G401 (cell line): ENCODE results near the gene APOM. TPM values are rescaled to one million over a fixed set of nuclear protein-coding genes. Genes with fewer than 3 reads are reported as not detected.

Experiments
- DNase-seq: peaks from one replicate; pipeline ENCODE4 v3.0.0-alpha.2; 2015; ENCODE audit warnings: low spot score
- in situ Hi-C: cut with HindIII; loops from 2 replicates; pipeline ENCODE4 v1.10.0; 2016; ENCODE audit warnings: low sequenced_read_pairs, mixed read lengths
- total RNA-seq: library from RNA; depleted of rRNA; stranded (reverse); fragments of >200 nt; shearing (Covaris generic); gene quantifications from 2 replicates; pipeline ENCODE4 v1.2.3, GENCODE V29; 2014; rRNA removed

APOM gene
- total RNA-seq, result 2.3 and 3.6 TPM in 2 replicates

DNA sequence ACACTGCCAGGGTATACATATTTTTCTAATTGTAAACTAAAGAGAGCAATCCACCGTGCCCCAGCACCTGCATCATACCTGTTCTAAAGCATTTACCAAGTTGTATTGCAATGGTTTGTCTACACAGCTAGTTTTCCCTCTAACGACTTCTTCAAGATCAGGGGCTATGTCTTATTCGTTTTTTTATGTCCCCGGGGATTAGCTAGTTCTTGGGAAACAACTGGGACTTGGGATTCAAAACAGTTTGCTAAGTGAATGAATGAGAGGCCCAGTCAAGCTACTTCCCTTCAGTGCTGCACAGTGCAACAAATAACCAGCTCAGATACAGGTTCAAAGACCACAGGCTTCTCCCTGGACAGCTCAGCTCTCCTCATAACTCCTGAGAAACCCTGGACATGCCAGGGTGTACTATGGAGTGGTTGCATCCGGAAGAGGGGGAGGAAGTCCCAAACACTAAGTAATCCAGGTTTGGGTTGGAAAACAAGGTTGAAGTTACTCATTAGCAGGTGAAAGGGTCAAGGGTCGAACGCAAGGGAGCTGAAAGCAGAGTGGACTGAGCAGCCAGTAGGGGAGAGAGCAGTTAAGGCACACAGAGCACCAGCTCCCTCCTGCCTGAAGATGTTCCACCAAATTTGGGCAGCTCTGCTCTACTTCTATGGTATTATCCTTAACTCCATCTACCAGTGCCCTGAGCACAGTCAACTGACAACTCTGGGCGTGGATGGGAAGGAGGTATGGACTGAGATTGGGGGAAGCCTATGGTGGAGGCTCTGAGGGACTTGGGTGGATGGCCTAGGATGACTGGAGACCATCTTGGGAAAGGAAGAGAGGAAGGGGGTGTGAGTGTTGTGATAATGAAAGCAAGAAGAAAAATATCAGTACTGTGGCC, at the start of gene APOM:
Gene APOM (plus strand): TSS at position 546 of the 889 bp plus-strand sequence. CDS start 73 bp downstream, at position 619.
- in situ Hi-C loops, result no loop called here
- DNase-seq, result no peak

DNA sequence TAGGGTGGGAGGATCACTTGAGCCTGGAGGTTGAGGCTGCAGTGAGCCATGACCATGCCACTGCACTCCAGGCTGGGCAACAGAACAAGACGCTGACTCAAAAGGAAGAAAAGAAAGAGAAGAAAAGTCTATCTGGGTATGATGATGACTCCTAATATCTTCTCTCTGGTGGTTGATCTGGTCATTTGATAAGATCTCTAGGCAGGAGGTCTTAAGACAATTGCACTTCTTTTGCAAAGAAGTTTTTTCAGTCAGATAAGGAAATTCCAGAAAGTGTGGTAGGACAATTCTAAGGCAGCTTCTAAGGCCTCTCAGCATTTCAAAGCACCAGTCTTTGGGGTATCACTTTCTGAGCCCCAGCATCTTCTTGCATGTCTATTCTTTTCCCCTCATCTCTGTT, 48.4 kb upstream of the APOM start:
- in situ Hi-C loops, result no loop called here
- no peak for DNase-seq

DNA sequence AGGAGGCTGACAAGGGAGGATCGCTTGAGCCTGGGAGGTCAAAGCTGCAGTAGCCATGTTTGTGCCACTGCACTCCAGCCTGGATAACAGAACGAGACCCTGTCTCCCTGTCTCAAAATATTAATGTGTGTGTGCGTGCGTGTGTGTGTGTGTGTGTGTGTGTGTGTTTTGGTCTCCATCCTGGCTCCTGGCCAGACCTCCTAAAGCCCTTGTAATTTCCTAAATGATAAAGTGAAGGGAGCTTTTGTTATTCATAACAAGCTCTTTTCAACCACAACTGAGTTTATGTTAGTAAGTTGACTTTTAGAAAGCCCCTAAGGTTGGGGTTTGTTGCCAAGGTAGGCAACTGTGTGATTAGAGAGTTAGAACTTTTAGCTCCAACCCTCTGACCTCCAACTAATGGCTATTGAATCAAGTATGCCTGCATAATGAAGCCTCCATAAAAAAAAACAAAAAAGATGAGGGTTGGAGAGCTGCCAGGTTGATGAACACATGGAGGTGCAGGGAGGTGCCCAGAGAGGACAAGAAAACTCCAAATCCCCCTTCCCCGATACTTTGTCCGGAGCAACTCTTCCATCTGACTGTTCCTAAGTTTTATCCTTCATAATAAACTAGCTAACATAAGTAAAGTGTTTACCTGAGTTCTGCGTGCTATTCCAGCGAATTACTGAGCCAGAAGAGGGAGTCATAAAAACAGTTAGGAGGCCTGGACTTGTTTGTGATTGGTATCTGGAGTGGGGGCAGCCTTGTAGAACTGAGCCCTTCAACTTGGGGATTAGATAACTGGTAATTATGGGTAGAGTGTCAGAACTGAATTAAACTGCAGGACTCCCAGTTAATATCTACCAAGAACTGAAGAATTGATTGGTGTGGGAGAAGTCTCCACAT, 45.9 kb upstream of the APOM start:
- DNase-seq, result no peak
- in situ Hi-C loops, result no loop called here

DNA sequence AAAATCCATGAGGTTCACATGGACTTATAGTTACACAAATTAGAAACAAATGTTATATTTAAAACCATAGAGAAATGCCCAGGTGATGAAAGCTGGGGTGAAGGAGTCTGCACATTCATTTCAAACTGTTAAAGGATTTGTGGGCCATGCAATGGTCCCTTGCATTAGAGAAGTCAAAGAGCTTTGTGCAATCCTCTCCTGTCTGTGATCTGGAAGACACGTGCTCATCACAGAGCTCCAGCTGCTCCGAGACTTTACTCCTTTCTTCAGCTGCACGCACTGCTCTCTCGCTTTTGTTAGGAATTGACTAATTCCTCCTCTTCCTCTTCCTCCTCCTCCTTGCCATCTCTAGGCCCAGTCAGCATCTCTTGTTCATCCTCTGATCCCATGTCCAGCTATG, 44.7 kb upstream of the APOM start:
- in situ Hi-C loops, result no loop called here
- DNase-seq, result no peak

DNA sequence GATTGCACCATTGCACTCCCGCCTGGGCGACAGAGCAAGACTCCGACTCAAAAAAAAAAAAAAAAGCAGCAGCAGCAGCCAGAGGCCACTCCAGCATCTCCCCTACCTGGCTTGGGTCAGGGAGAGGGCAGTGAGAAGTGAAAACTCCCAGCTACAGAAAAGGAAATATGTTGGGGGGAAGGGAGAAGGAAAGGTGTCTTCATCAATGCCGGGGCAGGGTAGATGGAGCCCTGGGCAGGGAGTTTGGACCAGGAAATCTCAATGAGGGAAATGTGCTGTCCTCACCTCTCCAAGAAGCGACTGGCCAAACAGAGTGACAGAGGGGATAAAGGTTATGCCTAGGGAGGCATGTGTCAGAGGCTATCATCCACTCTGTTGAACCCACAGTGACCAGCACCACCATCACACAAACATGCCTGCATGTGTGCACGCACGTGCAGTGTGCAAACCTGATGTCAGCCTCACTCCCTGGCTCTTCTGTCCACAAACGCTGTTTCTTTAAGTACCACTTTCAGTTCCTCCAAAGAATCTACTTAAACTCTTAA, 41.5 kb upstream of the APOM start:
- no peak for DNase-seq
- in situ Hi-C loops, result no loop called here

DNA sequence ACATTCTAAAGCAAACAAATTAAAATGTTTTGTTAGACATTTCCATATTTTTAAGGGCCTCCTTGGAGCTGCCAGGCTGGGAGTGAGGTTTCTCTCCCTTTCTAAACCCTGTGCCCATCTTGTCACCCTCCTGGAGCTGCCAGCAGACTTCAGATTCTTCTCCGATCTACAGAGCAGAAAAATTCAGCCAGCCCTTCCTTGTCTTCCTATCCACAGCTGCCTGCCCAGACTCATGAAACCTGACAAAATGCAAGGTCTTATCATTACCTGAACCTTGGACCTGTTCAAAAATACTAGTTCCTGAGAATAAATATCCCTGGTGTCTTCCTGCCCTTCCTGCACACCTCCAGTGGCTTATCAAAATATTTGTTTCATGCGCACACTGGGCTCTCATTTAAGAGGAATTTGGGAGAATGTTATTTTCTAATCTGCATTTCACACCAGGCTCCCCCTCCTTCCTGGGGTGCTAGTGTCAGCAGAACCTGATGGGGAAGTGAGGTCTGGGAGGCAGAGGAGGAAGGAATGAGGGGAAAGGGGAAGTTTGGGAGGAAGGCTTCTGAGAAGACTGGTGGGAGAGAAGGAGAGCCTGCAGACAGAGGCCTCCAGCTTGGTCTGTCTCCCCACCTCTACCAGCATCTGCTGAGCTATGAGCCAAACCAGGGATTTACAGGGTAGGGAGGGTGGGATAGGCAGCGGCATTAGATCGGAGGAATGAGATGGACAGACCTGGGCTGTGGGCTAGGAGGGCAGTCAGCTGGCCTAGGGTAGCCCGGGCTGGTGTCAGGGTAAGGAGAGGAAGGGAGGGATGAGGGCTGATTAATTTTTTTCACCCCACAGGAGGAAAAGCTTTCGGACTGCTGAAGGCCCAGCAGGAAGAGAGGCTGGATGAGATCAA, 40.8 kb upstream of the APOM start, which contains the start of gene AIF1:
Gene AIF1 (plus strand): TSS at position 551 of the 895 bp plus-strand sequence. CDS start 96 bp downstream, at position 647.
- DNase-seq, result no peak
- in situ Hi-C loops, result no loop called here

DNA sequence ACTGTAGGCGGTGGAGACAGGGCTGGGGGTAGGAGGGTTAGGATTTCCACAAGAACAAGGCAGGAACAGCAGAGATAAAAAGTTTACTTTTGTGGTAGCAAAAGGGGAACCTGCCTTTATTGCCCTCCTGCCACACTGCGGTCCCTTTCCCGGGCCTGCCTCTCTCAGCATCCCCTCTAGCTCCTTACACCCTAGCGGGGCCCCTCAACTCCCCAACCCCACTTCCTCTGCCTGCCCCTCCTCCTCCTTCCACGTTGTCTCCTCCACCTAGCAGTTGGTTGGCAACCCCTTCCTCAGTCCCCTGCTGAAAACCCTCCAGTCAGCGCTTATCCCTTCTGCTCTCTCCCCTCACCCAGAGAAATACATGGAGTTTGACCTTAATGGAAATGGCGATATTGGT, 39.9 kb upstream of the APOM start:
- in situ Hi-C loops, result no loop called here
- no peak for DNase-seq

DNA sequence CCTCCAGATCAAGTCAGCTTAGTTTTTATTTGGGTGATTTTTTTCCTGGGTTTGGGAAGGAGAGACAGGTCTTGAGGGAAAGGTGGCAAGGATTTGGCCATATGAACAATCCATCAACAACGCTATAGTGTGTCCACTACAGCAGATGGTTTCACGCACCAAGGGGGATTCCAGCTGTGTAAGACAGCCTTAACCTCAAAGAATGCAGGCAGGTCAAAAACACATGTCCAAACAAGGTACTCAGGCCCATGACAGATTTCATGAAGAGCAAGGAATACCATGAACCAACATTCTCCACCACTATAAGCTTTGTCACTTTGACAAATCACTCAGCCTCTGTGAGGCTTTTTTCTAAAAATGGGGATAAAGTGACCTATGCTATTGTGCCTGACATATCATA, 38.7 kb upstream of the APOM start:
- DNase-seq, result no peak
- in situ Hi-C loops, result no loop called here

DNA sequence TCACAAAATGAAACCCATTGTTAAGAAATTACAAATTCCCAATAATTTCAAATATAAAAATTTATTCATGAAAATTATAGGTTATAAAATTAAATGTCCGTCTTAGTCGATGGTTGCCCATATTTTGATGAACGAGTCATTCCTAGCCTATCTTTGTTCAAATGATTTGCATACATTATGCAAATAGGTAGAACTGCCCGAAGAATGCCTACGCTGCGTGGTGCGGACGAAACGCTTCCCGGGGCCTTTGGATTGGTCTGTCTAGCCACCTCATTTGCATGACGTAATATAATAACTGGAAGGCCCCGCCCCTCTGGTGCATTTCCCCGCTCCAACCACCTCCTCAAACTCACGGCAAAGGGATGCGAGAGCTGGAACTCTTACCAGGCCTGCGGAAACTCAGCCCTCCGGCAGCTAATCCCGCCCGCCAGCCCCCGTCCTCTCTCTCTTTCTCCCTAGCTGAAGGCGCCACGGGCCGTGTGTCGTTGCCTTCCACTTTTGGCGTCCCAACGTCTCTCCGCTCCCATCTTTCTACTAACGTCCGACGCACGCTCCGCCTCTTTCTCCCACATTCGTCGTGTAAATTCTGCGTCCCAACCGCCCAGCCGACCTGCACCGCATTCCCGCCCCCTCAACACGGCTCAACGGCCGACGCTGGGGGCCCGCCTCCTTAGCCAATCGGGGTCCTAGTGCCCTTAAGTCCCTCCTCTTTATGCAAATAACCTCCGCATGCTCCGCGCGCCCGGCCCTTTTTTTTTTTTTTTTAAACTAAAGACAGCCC, 35.7 kb upstream of the APOM start:
- DNase-seq, result peak; percentile 100
- in situ Hi-C loops, result no loop called here

DNA sequence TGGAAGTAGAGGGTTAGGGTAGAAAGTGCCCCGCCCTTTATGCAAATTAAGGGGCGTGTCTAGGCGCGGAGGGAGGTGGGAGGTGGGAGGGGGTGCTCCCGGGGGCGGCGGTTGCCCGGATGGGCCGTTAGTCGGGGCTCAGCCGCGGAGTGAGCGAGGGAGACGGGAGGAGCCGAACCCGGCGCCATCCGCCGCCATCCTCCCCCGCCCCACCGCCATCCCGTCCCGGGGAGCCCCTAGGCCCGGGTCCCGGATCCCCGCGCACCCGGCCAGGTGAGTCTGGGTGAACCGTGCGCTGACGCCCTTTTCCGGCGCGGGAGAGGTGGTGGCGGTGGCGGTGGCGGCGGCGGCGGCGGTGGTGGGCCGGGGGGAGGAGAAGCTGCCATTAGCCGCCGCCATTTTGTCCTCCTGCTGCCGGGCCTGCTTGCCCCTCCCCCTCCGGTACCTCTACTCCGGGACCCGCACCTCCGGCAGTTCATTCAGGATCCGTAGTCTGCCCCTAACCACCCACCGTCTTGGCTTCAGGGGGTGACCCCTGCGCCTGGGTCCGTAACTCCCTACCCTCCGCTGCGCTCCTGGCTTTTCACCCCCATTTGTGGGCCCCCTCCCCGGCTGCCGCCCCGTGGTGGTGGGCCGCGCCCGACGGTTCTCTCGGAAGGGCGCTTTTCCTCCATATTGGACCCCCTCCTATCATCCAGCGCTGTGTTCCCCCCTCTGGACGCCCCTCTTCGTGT, 34.9 kb upstream of the APOM start, which contains the start of gene PRRC2A:
Gene PRRC2A (plus strand): TSS at position 130 of the 734 bp plus-strand sequence. CDS start 2,075 bp downstream, outside the sequence.
- in situ Hi-C loops, result no loop called here

DNA sequence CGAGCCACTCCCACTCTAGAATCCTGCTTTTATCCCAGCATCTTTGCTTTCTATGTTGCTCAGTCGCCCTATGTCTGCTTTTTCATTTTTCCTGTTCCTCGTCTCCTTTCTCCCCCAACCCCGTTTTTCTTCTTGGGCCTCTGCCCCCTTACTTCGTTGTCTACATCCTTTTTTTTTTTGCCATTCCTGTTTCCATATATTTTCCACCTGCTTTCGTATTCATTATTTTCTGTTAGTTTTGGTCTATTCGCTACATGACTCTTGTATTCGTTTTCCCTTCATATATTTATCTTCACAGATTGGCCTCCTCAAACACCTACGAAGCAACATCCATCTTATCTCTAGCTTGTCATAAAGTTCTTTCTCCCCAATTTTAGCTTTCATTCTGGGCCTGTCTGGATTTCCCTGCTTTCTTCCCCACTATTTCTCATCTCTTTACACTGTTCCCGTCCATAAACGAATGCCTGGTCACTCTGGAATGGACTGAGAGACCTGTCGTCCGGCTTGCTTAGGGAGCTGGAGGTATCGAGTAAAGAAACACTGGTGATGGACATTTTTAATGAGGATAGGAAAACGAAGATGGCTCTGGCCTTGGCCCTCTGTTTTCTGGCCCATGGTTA, 34.3 kb upstream of the APOM start:
- DNase-seq, result peak; percentile 26
- in situ Hi-C loops, result no loop called here

More for the DNA sequence above, 34.9 kb upstream of the APOM start, which contains the start of gene PRRC2A:
- DNase-seq, result peak; percentile 65

DNA sequence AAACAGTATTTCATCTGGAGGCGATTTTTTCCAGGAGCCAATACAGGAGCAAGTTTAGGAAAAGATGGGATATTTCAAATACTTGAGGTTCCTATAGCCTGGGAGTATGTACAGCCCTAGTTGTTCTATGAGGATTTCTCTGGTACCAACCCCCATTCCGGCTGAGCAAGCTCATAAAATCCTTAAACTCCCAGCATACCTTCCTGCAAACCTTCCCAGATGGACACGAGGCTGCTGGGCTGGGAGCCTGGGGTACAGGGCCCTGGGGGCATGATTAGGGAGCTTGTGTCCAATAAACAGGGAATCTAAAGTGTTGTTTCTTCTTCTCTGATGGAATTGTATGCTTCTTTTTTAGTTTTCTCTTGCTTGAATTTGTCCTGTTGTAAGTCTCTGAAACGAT, 33.7 kb upstream of the APOM start:
- in situ Hi-C loops, result no loop called here

DNA sequence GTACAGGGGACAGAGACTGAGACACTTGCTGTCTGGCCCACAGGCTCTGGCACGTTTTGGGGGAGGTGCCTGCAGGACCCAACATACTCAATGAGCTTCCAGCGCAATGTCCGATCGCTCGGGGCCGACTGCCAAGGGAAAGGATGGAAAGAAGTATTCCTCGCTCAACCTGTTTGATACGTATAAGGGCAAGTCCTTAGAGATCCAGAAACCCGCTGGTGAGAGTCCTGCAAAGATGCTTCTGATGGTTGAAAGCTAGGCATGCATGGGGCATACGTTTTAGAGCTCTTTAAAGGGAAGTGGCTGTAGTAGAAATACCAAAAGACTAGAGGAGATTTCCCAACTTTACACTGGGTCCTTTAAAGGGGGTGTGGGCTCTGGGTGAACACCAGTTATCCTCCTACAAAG, 33.0 kb upstream of the APOM start:
- DNase-seq, result no peak
- in situ Hi-C loops, result no loop called here

More for the DNA sequence above, 33.7 kb upstream of the APOM start:
- peak; percentile 23 for DNase-seq

DNA sequence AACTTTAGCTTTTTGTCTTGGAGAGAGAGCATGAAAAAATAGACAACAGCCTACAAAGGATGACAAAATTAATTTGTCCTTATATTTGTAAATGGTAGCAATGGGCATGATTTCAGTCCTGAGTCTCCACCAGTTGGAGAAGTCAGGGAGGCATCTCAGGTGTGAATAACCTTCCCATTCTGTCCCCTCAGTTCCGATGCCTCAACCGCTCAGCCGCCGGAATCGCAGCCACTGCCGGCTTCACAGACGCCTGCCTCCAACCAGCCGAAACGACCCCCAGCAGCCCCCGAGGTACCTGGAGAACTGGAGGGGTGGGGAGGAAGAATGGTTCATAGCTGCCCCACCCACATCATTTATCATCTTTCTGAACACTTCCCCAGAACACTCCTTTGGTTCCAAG, 31.6 kb upstream of the APOM start:
- in situ Hi-C loops, result no loop called here
- no peak for DNase-seq

DNA sequence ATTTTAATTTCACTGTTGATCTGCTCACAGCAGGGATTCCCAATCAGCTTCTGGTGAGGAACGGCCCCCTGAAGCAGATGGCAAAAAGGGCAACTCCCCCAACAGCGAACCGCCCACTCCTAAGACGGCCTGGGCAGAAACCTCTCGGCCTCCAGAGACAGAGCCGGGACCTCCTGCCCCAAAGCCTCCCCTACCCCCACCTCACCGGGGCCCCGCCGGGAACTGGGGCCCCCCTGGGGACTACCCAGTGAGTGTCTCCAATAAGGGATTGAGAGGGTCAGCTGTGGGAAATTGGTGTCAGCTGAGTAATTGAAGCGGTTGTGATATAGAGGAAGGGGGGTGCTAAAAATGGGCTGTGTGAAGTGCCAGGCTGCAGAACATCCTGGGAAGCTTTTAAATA, 28.7 kb upstream of the APOM start:
- in situ Hi-C loops, result no loop called here
- no peak for DNase-seq

DNA sequence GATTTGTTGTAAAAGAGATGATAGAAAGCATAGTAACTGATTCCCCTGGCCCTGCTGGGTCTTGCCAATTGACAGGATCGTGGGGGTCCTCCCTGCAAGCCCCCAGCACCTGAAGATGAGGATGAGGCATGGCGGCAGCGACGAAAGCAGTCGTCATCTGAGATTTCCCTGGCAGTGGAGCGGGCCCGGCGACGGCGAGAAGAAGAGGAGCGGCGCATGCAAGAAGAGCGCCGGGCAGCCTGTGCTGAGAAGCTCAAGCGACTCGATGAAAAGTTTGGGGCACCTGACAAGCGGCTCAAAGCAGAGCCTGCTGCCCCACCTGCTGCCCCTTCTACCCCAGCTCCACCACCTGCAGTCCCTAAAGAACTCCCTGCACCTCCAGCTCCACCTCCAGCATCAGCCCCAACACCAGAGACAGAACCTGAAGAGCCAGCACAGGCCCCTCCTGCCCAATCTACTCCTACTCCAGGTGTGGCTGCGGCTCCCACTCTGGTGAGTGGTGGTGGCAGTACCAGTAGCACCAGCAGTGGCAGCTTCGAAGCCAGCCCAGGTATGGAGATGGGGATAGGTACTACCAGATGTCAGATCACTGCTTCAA, 27.9 kb upstream of the APOM start:
- in situ Hi-C loops, result no loop called here
- DNase-seq, result no peak
